ENCODE data around the gene LMAN1L.

- TF ChIP-seq CTCF (IDR thresholded peaks at IDR 0.05 in 4 of 5, conservative IDR thresholded peaks at IDR 0.05 in 1 of 5): no peak
- TF ChIP-seq POLR2A (IDR thresholded peaks at IDR 0.05): no peak
Measured at GRCh38 chr15:74865316-74865715, 52.7 kb downstream of the LMAN1L start.
